ENCODE data around the gene CD300LF. TPM values are rescaled to one million over a fixed set of nuclear protein-coding genes. Genes with fewer than 3 reads are reported as not detected.

CD300LF gene
- total RNA-seq, 3 donors from 2014 or later (not counting 1 experiment from before 2014, with no cell fraction given): 1.9 to 10.6 (median 8.7) TPM

GRCh38 chr17:74744714-74745547 is 32.2 kb upstream of the CD300LF start:
- peaks cover 79% of the 10 kb centered on the region for H3K4me1 ChIP-seq (ENCODE audit: control insufficient read depth, insufficient read depth, low read length)
- intact Hi-C loops (cut with micrococcal nuclease): loop anchor here (1.0 to 2.0 kb wide), 4 partner anchors 25 to 120 kb away; no protein-coding TSS in a partner anchor
- peak; percentile 100 for TF ChIP-seq CTCF (IDR thresholded peaks at IDR 0.05)
- Mint-ChIP-seq H3K27me3 (ENCODE audit: low read depth in 2 of 2) (no peaks in the 10 kb centered on the region), H3K27ac (peak overlapping the region; percentile 90 to 93), H3K4me3 (peak overlapping the region; percentile 80), H3K36me3 (no peaks in the 10 kb centered on the region), H3K4me1 (peaks cover 51 to 70% of the 10 kb centered on the region in 2 donors), H3K9me3 (no peaks in the 10 kb centered on the region)
- ATAC-seq (peak; percentile 39 to 64 (median 49)), DNase-seq (peak; percentile 88 to 89)
- 53% methylated on average over 24 of the region's 24 CpGs for WGBS (ENCODE audit: insufficient coverage)
- H3K4me3 ChIP-seq (ENCODE audit: low read length): no peak overlapping the region
- no peaks in the 10 kb centered on the region for H3K9me3 ChIP-seq (ENCODE audit: control insufficient read depth, insufficient read depth, low read length)
- H3K27me3 ChIP-seq (ENCODE audit: control insufficient read depth, insufficient read depth, low read length): no peaks in the 10 kb centered on the region
- H3K27ac ChIP-seq (ENCODE audit: low read length): no peak overlapping the region
- H3K36me3 ChIP-seq (ENCODE audit: control insufficient read depth, insufficient read depth, low read length): peaks cover 17% of the 10 kb centered on the region

- 12% methylated on average over 2 of the region's 2 CpGs for WGBS (ENCODE audit: insufficient coverage)
Measured at GRCh38 chr17:74744349-74744713, 31.6 kb upstream of the CD300LF start.

GRCh38 chr17:74743755-74744154 is 31.0 kb upstream of the CD300LF start:
- peaks cover 16% of the 10 kb centered on the region for H3K36me3 ChIP-seq (ENCODE audit: control insufficient read depth, insufficient read depth, low read length)
- Mint-ChIP-seq H3K9me3 (no peaks in the 10 kb centered on the region), H3K36me3 (no peaks in the 10 kb centered on the region), H3K4me3 (peak overlapping the region; percentile 80), H3K27ac (peak overlapping the region; percentile 90 to 93), H3K27me3 (ENCODE audit: low read depth in 2 of 2) (no peaks in the 10 kb centered on the region), H3K4me1 (peaks cover 56 to 76% of the 10 kb centered on the region in 2 donors)
- H3K27me3 ChIP-seq (ENCODE audit: control insufficient read depth, insufficient read depth, low read length): no peaks in the 10 kb centered on the region
- no peak for TF ChIP-seq CTCF (IDR thresholded peaks at IDR 0.05)
- H3K9me3 ChIP-seq (ENCODE audit: control insufficient read depth, insufficient read depth, low read length): no peaks in the 10 kb centered on the region
- DNase-seq: no peak
- 86% methylated on average over 1 of the region's 2 CpGs for WGBS (ENCODE audit: insufficient coverage)
- peaks cover 90% of the 10 kb centered on the region for H3K4me1 ChIP-seq (ENCODE audit: control insufficient read depth, insufficient read depth, low read length)
- H3K27ac ChIP-seq (ENCODE audit: low read length): peak overlapping the region; percentile 64
- no peak overlapping the region for H3K4me3 ChIP-seq (ENCODE audit: low read length)
- ATAC-seq: no peak
- intact Hi-C loops (cut with micrococcal nuclease): loop anchor here (1.0 to 2.0 kb wide), 4 partner anchors 27 to 122 kb away; no protein-coding TSS in a partner anchor

More at GRCh38 chr17:74744349-74744713, 31.6 kb upstream of the CD300LF start:
- no peak overlapping the region for H3K4me3 ChIP-seq (ENCODE audit: low read length)
- H3K4me1 Mint-ChIP-seq: peaks cover 51 to 70% of the 10 kb centered on the region in 2 donors
- H3K36me3 ChIP-seq (ENCODE audit: control insufficient read depth, insufficient read depth, low read length): peaks cover 16% of the 10 kb centered on the region
- H3K36me3 Mint-ChIP-seq: no peaks in the 10 kb centered on the region
- no peaks in the 10 kb centered on the region for H3K9me3 Mint-ChIP-seq
- TF ChIP-seq CTCF (IDR thresholded peaks at IDR 0.05): no peak
- intact Hi-C loops (cut with micrococcal nuclease): loop anchor here (1.0 to 2.0 kb wide), 4 partner anchors 26 to 121 kb away; no protein-coding TSS in a partner anchor
- H3K4me3 Mint-ChIP-seq: peak overlapping the region; percentile 80
- DNase-seq: no peak
- peaks cover 84% of the 10 kb centered on the region for H3K4me1 ChIP-seq (ENCODE audit: control insufficient read depth, insufficient read depth, low read length)
- H3K27ac ChIP-seq (ENCODE audit: low read length): no peak overlapping the region
- H3K27ac Mint-ChIP-seq: peak overlapping the region; percentile 90 to 93
- no peaks in the 10 kb centered on the region for H3K27me3 ChIP-seq (ENCODE audit: control insufficient read depth, insufficient read depth, low read length)
- no peaks in the 10 kb centered on the region for H3K9me3 ChIP-seq (ENCODE audit: control insufficient read depth, insufficient read depth, low read length)
- no peak for ATAC-seq
- no peaks in the 10 kb centered on the region for H3K27me3 Mint-ChIP-seq (ENCODE audit: low read depth in 2 of 2)
